ENCODE results near the gene GRM7.
A peak's percentile ranks its signal among the peaks of the same experiment; 100 is the strongest.

DNA sequence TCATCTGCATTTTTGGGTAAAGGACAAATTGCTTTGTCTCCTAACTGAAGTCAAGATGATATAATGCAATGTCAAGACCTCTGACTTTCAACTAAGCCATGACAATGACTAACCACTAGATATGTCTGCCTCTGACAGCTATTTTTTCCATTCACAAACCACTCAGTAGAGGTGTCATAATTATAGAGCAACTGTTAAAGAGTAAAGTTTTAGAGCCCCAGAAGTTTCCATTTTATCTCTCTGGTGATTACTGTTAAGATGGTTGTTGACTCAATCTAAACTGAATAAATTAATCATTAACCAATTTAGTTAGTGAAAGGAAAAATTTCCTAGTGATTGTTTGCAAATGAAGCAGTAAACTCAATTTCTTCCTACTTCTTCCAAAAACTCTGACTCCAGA is 779.9 kb downstream of the GRM7 start:
- peak; percentile 44 for TF ChIP-seq SP1 (IDR thresholded peaks at IDR 0.05)
- TF ChIP-seq YY1 (IDR thresholded peaks at IDR 0.05) = peak; percentile 48
- TF ChIP-seq, protein P1, sequence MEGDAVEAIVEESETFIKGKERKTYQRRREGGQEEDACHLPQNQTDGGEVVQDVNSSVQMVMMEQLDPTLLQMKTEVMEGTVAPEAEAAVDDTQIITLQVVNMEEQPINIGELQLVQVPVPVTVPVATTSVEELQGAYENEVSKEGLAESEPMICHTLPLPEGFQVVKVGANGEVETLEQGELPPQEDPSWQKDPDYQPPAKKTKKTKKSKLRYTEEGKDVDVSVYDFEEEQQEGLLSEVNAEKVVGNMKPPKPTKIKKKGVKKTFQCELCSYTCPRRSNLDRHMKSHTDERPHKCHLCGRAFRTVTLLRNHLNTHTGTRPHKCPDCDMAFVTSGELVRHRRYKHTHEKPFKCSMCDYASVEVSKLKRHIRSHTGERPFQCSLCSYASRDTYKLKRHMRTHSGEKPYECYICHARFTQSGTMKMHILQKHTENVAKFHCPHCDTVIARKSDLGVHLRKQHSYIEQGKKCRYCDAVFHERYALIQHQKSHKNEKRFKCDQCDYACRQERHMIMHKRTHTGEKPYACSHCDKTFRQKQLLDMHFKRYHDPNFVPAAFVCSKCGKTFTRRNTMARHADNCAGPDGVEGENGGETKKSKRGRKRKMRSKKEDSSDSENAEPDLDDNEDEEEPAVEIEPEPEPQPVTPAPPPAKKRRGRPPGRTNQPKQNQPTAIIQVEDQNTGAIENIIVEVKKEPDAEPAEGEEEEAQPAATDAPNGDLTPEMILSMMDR (IDR thresholded peaks at IDR 0.05; ENCODE audit: low read depth, low read length, missing input control) = no peak

Measured in liver (tissue), 3 donors.